Heart left ventricle (tissue), 13 donors: ENCODE results near the gene GSTA1.

Experiments
- POLR2A ChIP-seq, 2 donors: fragments of 450-650 bp; IDR thresholded peaks; one replicate each; pipeline ENCODE4 v1.6.1; 2017; ENCODE audit warnings: antibody characterized with exemption in 2 of 2, mild to moderate bottlenecking in 2 of 2, moderate library complexity in 2 of 2
- TF ChIP-seq, protein P1 (sequence below), 12 donors: fragments of 200-600 bp; sonication (generic) in 4 of 12; IDR thresholded peaks; one replicate each; pipeline versions ENCODE4 v1.5.0 to v1.8.0; 2018 to 2022; ENCODE audit warnings: antibody characterized with exemption in 12 of 12, mild to moderate bottlenecking in 5 of 12
- donor health status: ischemic (EF 13 %, LVEDD 7.1; RV severe dilation, severe dysfunction).
- donor health status: DM: no; HTN: yes; CAD: no.
- donor health status: DM: no; HTN: no; CAD: no.
- donor health status: ischemic (EF 25% LVEDD 6.9; RV normal size, moderate dysfunction).
- donor health status: ischemic (EF 25% LVEDD 5.7; RV mildly dilated, moderate dysfunction).
- donor health status: ischemic (EF 35%, LVEDD 5.7; RV mildly dilated, moderate dysfunction).
- donor health status: nonischemic (EF 11% LVEDD 7.7; RV severe dilation, severe dysfunction).
- donor health status: DM: yes; HTN: yes; CAD: no.
- donor health status: PGD.
- donor health status: ischemic (EF 29% LVEDD 5.4; RV normal size, mild dysfunction).
- donor health status: nonischemic (EF 23%, LVEDD 6.1; RV moderate dilation, normal function).

- TF ChIP-seq, protein P1, sequence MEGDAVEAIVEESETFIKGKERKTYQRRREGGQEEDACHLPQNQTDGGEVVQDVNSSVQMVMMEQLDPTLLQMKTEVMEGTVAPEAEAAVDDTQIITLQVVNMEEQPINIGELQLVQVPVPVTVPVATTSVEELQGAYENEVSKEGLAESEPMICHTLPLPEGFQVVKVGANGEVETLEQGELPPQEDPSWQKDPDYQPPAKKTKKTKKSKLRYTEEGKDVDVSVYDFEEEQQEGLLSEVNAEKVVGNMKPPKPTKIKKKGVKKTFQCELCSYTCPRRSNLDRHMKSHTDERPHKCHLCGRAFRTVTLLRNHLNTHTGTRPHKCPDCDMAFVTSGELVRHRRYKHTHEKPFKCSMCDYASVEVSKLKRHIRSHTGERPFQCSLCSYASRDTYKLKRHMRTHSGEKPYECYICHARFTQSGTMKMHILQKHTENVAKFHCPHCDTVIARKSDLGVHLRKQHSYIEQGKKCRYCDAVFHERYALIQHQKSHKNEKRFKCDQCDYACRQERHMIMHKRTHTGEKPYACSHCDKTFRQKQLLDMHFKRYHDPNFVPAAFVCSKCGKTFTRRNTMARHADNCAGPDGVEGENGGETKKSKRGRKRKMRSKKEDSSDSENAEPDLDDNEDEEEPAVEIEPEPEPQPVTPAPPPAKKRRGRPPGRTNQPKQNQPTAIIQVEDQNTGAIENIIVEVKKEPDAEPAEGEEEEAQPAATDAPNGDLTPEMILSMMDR (IDR thresholded peaks at IDR 0.05), result no peak
- TF ChIP-seq POLR2A (IDR thresholded peaks at IDR 0.05), result no peak
Measured at GRCh38 chr6:52849137-52849536, 45.5 kb upstream of the GSTA1 start.
